WTC11 (cell line): ENCODE measurements around the gene GLYR1. TPM values are rescaled to one million over a fixed set of nuclear protein-coding genes. Genes with fewer than 3 reads are reported as not detected.

Experiments used
- ATAC-seq: fragments of 200-7000 bp; cut with Tn5 transposase; 2 replicates; pipeline ENCODE4 v1.10.0; 2021; ENCODE audit warnings: mild to moderate bottlenecking, moderate library complexity
- CTCF ChIA-PET: fragments of 300-600 bp; sonication (Branson Sonifier 250); formaldehyde crosslinking; loops from one replicate; lab custom pipeline; 2021; ENCODE audit warnings: antibody characterized with exemption; lab: Charles Lee
- POLR2A ChIA-PET: fragments of 350-600 bp; sonication (Branson Sonifier 250); formaldehyde crosslinking; loops from one replicate; lab custom pipeline; 2021; ENCODE audit warnings: antibody characterized with exemption; lab: Charles Lee
- DNase-seq: peaks from one replicate; pipeline ENCODE4 v3.0.0; 2021; ENCODE audit warnings: low spot score
- H3K27ac Mint-ChIP-seq: 2 replicates; pipeline ENCODE4 v1.8.0; 2021; ENCODE audit warnings: mixed read lengths
- H3K27me3 Mint-ChIP-seq: 2 replicates; pipeline ENCODE4 v1.8.0; 2021; ENCODE audit warnings: low read depth, mild to moderate bottlenecking, moderate library complexity, mixed read lengths
- H3K36me3 Mint-ChIP-seq: 2 replicates; pipeline ENCODE4 v1.8.0; 2021; ENCODE audit warnings: mixed read lengths
- H3K4me1 Mint-ChIP-seq: 2 replicates; pipeline ENCODE4 v1.8.0; 2022; ENCODE audit warnings: mixed read lengths
- H3K4me3 Mint-ChIP-seq: 2 replicates; pipeline ENCODE4 v1.8.0; 2021; ENCODE audit warnings: mild to moderate bottlenecking, moderate library complexity, mixed read lengths
- H3K9me3 Mint-ChIP-seq: 2 replicates; pipeline ENCODE4 v1.8.0; 2021; ENCODE audit warnings: mixed read lengths
- CREB1 ChIP-seq: sonication (generic); formaldehyde crosslinking; IDR thresholded peaks from 2 replicates; pipeline ENCODE4 v1.8.0; 2023; ENCODE audit warnings: mild to moderate bottlenecking, missing genetic modification reagents
- EMX1 ChIP-seq: fragments of 250-450 bp; sonication (Bioruptor Pico); IDR thresholded peaks from 2 replicates; pipeline ENCODE4 v1.8.0; 2021; ENCODE audit warnings: mild to moderate bottlenecking
- ETV6 ChIP-seq: sonication (generic); formaldehyde crosslinking; IDR thresholded peaks from 2 replicates; pipeline ENCODE4 v1.8.1; 2022; ENCODE audit warnings: mild to moderate bottlenecking, missing genetic modification reagents
- FOXK1 ChIP-seq: sonication (generic); formaldehyde crosslinking; IDR thresholded peaks from 2 replicates; pipeline ENCODE4 v1.8.0; 2022; ENCODE audit warnings: mild to moderate bottlenecking, moderate library complexity, missing genetic modification reagents
- FOXP1 ChIP-seq: sonication (generic); formaldehyde crosslinking; IDR thresholded peaks from 2 replicates; pipeline ENCODE4 v1.8.0; 2022; ENCODE audit warnings: missing genetic modification reagents, mild to moderate bottlenecking, moderate library complexity, borderline replicate concordance
- GRHL2 ChIP-seq: fragments of 250-450 bp; sonication (Bioruptor Pico); IDR thresholded peaks from 2 replicates; pipeline ENCODE4 v1.8.0; 2022; ENCODE audit warnings: mild to moderate bottlenecking, moderate library complexity; ENCODE audit not compliant: insufficient replicate concordance, severe bottlenecking
- JAZF1 ChIP-seq: fragments of 250-450 bp; sonication (Bioruptor Pico); IDR thresholded peaks from 2 replicates; pipeline ENCODE4 v1.9.0; 2021; ENCODE audit warnings: moderate library complexity, mild to moderate bottlenecking, inconsistent platforms
- KAT7 ChIP-seq: sonication (generic); formaldehyde crosslinking; IDR thresholded peaks from 2 replicates; pipeline ENCODE4 v1.8.1; 2023; ENCODE audit warnings: missing genetic modification reagents, mild to moderate bottlenecking, borderline replicate concordance
- MXD4 ChIP-seq: fragments of 250-450 bp; sonication (Bioruptor Pico); IDR thresholded peaks from 2 replicates; pipeline ENCODE4 v1.8.0; 2021; ENCODE audit warnings: mild to moderate bottlenecking, moderate library complexity, borderline replicate concordance
- NR1H2 ChIP-seq: sonication (generic); formaldehyde crosslinking; IDR thresholded peaks from 2 replicates; pipeline ENCODE4 v1.9.0; 2021; ENCODE audit warnings: mild to moderate bottlenecking, moderate library complexity, missing genetic modification reagents
- PRRX2 ChIP-seq: fragments of 250-450 bp; sonication (Bioruptor Pico); IDR thresholded peaks from 2 replicates; pipeline ENCODE4 v1.8.0; 2021; ENCODE audit warnings: mild to moderate bottlenecking
- SOX15 ChIP-seq: fragments of 250-450 bp; sonication (Bioruptor Pico); IDR thresholded peaks from 2 replicates; pipeline ENCODE4 v1.9.0; 2021; ENCODE audit warnings: mild to moderate bottlenecking
- TEAD1 ChIP-seq: sonication (generic); formaldehyde crosslinking; IDR thresholded peaks from 2 replicates; pipeline ENCODE4 v1.8.0; 2022; ENCODE audit warnings: mild to moderate bottlenecking, missing genetic modification reagents
- ZNF423 ChIP-seq: fragments of 250-450 bp; sonication (Bioruptor Pico); IDR thresholded peaks from 2 replicates; pipeline ENCODE4 v2.1.2; 2022; ENCODE audit warnings: mild to moderate bottlenecking, moderate library complexity
- ZNF671 ChIP-seq: fragments of 250-450 bp; sonication (Bioruptor Pico); IDR thresholded peaks from 2 replicates; pipeline ENCODE4 v1.8.0; 2021; ENCODE audit warnings: mild to moderate bottlenecking
- total RNA-seq: library from RNA; stranded (reverse); gene quantifications from 3 replicates; pipeline ENCODE4 v1.2.3, GENCODE V29; 2021
- TF ChIP-seq, protein P1 (sequence below): sonication (generic); formaldehyde crosslinking; IDR thresholded peaks from 2 replicates; pipeline ENCODE4 v1.8.1; 2022; ENCODE audit warnings: mild to moderate bottlenecking, missing genetic modification reagents, moderate library complexity, borderline replicate concordance
- TF ChIP-seq, protein P2 (sequence below): sonication (generic); formaldehyde crosslinking; IDR thresholded peaks from 2 replicates; pipeline ENCODE4 v1.8.1; 2023; ENCODE audit warnings: mild to moderate bottlenecking, moderate library complexity, missing genetic modification reagents
- TF ChIP-seq, protein P3 (sequence below): sonication (generic); formaldehyde crosslinking; IDR thresholded peaks from 2 replicates; pipeline ENCODE4 v1.8.1; 2023; ENCODE audit warnings: mild to moderate bottlenecking, missing genetic modification reagents, borderline replicate concordance
- TF ChIP-seq, protein P4 (sequence below): fragments of 250-450 bp; sonication (Bioruptor Pico); conservative IDR thresholded peaks from 2 replicates; pipeline ENCODE4 v1.9.0; 2021; ENCODE audit warnings: mild to moderate bottlenecking
- TF ChIP-seq, protein P5 (sequence below): sonication (generic); formaldehyde crosslinking; IDR thresholded peaks from 2 replicates; pipeline ENCODE4 v1.8.1; 2023; ENCODE audit warnings: mild to moderate bottlenecking, missing genetic modification reagents
- TF ChIP-seq, protein P6 (sequence below): sonication (generic); formaldehyde crosslinking; conservative IDR thresholded peaks from 2 replicates; pipeline ENCODE4 v1.8.1; 2022; ENCODE audit warnings: mild to moderate bottlenecking, missing genetic modification reagents

GLYR1 gene
- total RNA-seq, 1 experiment from 2014 or later = 103 TPM

DNA sequence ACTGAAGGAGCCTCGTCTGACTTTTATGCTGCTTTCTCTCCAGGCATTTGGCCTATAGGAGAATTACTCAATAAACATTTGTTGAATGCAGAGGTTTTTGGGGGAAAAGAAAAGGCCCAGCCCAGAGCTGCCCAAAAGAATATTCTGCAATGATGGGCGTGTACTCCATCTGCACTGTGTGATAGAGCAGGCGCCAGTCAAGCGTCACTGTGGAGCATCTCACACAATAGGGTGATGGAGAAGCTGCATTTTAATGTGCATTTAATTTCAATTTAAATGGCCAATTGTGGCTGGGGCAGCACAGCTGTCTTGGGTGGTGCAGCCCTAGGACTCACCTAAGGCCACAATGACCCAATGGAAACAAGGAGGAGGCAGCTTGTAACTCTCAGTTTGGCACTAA is 20.6 kb downstream of the GLYR1 start:
- Mint-ChIP-seq H3K27me3 (no peaks in the 10 kb centered on the region), H3K4me1 (no peaks in the 10 kb centered on the region), H3K36me3 (peaks cover 71% of the 10 kb centered on the region), H3K9me3 (no peaks in the 10 kb centered on the region), H3K4me3 (no peak overlapping the region), H3K27ac (no peak overlapping the region)
- POLR2A ChIA-PET = interaction anchor here (2.0 kb wide), 1 partner anchor 9 kb away, joined by 4 read pairs; no protein-coding TSS in a partner anchor
- ATAC-seq = no peak
- no peak for DNase-seq
- CTCF ChIA-PET = no interaction called here
- TF ChIP-seq, protein P1, sequence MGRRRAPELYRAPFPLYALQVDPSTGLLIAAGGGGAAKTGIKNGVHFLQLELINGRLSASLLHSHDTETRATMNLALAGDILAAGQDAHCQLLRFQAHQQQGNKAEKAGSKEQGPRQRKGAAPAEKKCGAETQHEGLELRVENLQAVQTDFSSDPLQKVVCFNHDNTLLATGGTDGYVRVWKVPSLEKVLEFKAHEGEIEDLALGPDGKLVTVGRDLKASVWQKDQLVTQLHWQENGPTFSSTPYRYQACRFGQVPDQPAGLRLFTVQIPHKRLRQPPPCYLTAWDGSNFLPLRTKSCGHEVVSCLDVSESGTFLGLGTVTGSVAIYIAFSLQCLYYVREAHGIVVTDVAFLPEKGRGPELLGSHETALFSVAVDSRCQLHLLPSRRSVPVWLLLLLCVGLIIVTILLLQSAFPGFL (CRISPR knock-in tag) = no peak
- TF ChIP-seq, protein P2, sequence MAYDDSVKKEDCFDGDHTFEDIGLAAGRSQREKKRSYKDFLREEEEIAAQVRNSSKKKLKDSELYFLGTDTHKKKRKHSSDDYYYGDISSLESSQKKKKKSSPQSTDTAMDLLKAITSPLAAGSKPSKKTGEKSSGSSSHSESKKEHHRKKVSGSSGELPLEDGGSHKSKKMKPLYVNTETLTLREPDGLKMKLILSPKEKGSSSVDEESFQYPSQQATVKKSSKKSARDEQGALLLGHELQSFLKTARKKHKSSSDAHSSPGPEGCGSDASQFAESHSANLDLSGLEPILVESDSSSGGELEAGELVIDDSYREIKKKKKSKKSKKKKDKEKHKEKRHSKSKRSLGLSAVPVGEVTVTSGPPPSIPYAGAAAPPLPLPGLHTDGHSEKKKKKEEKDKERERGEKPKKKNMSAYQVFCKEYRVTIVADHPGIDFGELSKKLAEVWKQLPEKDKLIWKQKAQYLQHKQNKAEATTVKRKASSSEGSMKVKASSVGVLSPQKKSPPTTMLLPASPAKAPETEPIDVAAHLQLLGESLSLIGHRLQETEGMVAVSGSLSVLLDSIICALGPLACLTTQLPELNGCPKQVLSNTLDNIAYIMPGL = no peak
- TF ChIP-seq, protein P3, sequence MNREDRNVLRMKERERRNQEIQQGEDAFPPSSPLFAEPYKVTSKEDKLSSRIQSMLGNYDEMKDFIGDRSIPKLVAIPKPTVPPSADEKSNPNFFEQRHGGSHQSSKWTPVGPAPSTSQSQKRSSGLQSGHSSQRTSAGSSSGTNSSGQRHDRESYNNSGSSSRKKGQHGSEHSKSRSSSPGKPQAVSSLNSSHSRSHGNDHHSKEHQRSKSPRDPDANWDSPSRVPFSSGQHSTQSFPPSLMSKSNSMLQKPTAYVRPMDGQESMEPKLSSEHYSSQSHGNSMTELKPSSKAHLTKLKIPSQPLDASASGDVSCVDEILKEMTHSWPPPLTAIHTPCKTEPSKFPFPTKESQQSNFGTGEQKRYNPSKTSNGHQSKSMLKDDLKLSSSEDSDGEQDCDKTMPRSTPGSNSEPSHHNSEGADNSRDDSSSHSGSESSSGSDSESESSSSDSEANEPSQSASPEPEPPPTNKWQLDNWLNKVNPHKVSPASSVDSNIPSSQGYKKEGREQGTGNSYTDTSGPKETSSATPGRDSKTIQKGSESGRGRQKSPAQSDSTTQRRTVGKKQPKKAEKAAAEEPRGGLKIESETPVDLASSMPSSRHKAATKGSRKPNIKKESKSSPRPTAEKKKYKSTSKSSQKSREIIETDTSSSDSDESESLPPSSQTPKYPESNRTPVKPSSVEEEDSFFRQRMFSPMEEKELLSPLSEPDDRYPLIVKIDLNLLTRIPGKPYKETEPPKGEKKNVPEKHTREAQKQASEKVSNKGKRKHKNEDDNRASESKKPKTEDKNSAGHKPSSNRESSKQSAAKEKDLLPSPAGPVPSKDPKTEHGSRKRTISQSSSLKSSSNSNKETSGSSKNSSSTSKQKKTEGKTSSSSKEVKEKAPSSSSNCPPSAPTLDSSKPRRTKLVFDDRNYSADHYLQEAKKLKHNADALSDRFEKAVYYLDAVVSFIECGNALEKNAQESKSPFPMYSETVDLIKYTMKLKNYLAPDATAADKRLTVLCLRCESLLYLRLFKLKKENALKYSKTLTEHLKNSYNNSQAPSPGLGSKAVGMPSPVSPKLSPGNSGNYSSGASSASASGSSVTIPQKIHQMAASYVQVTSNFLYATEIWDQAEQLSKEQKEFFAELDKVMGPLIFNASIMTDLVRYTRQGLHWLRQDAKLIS (CRISPR knock-in tag) = no peak
- TF ChIP-seq GRHL2 (CRISPR knock-in tag) (no peak), FOXK1 (no peak), PRRX2 (no peak), ZNF423 (no peak), MXD4 (CRISPR knock-in tag) (no peak), ETV6 (no peak), SOX15 (no peak), KAT7 (CRISPR knock-in tag) (no peak), EMX1 (CRISPR knock-in tag) (no peak)
- TF ChIP-seq, protein P4, sequence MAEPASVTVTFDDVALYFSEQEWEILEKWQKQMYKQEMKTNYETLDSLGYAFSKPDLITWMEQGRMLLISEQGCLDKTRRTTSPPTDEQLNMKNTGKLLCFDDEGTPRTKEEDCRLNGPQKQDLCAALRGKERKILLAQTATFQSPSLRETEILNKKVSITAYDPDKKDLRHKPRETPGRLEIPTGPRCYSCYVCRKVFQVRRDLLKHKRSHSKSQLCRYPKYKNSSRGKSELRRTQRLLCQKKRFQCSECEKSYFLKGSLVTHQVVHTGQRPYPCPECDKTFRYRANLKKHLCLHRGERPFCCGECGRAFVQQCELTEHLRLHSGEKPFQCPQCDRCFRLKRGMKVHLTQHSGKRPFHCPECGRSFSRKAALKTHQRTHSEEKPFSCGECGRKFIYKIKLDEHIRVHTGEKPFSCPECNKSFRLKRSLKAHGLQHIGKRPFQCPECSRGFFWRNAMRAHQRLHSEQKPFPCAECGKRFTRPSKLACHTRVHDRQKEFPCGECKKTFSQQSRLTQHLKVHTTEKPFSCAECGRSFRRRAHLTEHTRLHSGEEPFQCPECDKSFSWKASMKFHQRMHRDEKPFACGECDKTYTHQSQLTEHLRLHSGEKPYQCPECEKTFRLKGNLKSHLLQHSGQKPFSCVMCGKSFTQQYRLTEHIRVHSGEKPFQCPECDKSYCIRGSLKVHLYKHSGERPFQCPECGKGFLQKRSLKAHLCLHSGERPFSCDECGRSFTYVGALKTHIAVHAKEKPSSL (CRISPR knock-in tag) = no peak
- TF ChIP-seq, protein P5, sequence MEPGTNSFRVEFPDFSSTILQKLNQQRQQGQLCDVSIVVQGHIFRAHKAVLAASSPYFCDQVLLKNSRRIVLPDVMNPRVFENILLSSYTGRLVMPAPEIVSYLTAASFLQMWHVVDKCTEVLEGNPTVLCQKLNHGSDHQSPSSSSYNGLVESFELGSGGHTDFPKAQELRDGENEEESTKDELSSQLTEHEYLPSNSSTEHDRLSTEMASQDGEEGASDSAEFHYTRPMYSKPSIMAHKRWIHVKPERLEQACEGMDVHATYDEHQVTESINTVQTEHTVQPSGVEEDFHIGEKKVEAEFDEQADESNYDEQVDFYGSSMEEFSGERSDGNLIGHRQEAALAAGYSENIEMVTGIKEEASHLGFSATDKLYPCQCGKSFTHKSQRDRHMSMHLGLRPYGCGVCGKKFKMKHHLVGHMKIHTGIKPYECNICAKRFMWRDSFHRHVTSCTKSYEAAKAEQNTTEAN (CRISPR knock-in tag) = no peak

DNA sequence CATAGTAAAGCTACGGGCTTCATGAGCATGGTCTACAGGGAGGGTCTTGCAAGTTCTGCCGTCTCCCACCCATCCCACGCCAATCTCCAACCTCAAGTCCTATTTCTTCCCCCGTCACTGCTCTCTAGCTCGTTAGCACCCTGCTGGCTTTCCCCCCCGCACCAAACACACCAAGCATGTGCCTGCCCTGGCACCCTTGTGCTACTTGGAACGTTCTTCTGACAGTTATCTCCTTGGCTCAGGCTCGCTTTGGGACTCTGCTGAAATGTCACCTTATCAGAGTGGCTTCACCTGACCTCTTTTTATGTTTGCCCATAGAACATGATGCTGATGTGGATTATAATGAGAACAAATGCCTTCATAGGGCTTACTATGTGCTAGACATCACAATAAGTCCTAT is 21.9 kb downstream of the GLYR1 start:
- Mint-ChIP-seq H3K27ac (no peak overlapping the region), H3K4me1 (no peaks in the 10 kb centered on the region), H3K36me3 (peaks cover 60% of the 10 kb centered on the region), H3K27me3 (no peaks in the 10 kb centered on the region), H3K4me3 (no peak overlapping the region), H3K9me3 (no peaks in the 10 kb centered on the region)
- ATAC-seq (no peak), DNase-seq (no peak)
- ChIA-PET CTCF (no interaction called here), POLR2A (interaction anchor here (2.0 kb wide), 1 partner anchor 10 kb away, joined by 4 read pairs; no protein-coding TSS in a partner anchor)
- TF ChIP-seq ZNF671 (CRISPR knock-in tag) = no peak
- TF ChIP-seq, protein P6, sequence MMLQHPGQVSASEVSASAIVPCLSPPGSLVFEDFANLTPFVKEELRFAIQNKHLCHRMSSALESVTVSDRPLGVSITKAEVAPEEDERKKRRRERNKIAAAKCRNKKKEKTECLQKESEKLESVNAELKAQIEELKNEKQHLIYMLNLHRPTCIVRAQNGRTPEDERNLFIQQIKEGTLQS (CRISPR knock-in tag) = no peak
- no peak for TF ChIP-seq JAZF1 (CRISPR knock-in tag)
- TF ChIP-seq, protein P2 = no peak
- no peak for TF ChIP-seq TEAD1 (CRISPR knock-in tag)
- TF ChIP-seq KAT7 (CRISPR knock-in tag) = no peak
- no peak for TF ChIP-seq CREB1
- no peak for TF ChIP-seq NR1H2 (CRISPR knock-in tag)
- TF ChIP-seq FOXP1 (CRISPR knock-in tag) = no peak
